Muscle layer of duodenum (tissue), 2 donors: ENCODE results near the gene CCDC197.

ENCODE experiments used
- H3K27ac ChIP-seq: one replicate; pipeline ENCODE4 v1.7.0; 2013; ENCODE audit warnings: mild to moderate bottlenecking, low read length
- H3K27me3 ChIP-seq: one replicate; pipeline ENCODE4 v1.7.0; 2013; ENCODE audit warnings: low read depth, mild to moderate bottlenecking, control low read depth, low read length
- H3K36me3 ChIP-seq, 2 donors: one replicate each; pipeline ENCODE4 v1.7.0; 2013; ENCODE audit warnings: low read length in 2 of 2, control low read depth in 1 of 2, mild to moderate bottlenecking in 1 of 2; ENCODE audit not compliant: insufficient read depth in 2 of 2, control insufficient read depth in 1 of 2
- H3K4me1 ChIP-seq, 2 donors: one replicate each; pipeline ENCODE4 v1.7.0; 2013; ENCODE audit warnings: low read length in 2 of 2, mild to moderate bottlenecking in 2 of 2, control low read depth in 1 of 2, moderate library complexity in 1 of 2; ENCODE audit not compliant: insufficient read depth in 2 of 2, control insufficient read depth in 1 of 2
- H3K4me3 ChIP-seq, 2 donors: one replicate each; pipeline ENCODE4 v1.7.0; 2013; ENCODE audit warnings: low read length in 2 of 2, low read depth in 1 of 2, mild to moderate bottlenecking in 1 of 2
- H3K9me3 ChIP-seq, 2 donors: one replicate each; pipeline ENCODE4 v1.7.0; 2013; ENCODE audit warnings: low read length in 2 of 2, control low read depth in 1 of 2, mild to moderate bottlenecking in 1 of 2; ENCODE audit not compliant: control insufficient read depth in 1 of 2
- donor health status: healthy.

CCDC197 gene

DNA sequence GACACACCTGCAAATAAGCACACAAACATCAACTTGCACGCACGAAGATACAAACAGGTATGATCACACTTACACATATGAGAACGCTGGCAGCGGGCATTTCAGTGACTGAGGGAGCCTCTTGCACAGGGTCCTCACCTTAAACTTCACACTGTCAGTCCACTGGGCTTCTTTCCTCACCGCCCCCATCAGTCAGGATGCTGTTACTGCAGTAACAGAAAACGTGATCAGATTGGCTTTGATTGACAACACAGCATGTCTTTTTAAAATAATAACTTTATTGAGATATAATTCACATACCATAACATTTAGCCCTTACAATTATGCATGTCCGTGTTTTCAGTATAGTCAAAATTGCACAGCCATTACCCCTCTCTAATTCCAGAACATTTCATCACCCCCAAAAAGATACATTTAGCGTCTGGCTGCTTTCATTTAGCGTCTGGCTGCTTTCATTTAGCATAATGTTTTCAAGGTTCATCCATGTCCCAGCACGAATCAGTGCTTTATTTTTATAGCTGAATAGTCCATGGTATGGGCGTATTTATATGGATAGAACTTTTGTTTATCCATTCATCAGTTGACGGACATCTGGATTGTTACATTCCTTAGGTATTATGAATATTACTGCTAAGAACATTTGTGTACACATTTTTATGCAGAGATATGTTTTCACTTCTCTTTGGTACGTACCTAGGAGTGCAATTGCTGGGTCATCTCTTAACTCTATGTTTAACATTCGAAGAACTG is 8.4 kb downstream of the CCDC197 start:
- Histone ChIP-seq H3K4me3 (no peak overlapping the region), H3K4me1 (peaks cover 0 to 18% of the 10 kb centered on the region in 2 donors), H3K9me3 (no peaks in the 10 kb centered on the region), H3K36me3 (no peaks in the 10 kb centered on the region), H3K27me3 (no peaks in the 10 kb centered on the region), H3K27ac (no peak overlapping the region)

DNA sequence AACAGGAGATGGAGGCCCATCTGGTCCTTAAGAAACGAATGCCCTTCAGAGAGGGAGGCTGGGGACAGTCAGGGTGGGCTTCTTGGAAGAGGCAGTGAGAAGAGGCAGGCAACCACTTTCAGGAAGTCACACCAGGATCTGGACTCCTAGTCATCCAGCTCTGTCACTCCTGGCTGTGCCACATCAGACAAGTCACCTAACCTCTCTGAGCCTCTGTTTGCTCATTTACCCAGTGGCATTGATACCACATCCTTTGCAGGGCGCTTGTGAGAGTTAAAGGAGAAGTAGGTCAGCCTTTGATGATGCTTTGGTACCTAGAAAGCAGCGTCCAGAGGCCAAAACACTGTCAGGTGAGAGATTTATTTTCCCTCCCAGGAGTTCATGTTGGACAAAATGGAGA is 11.1 kb downstream of the CCDC197 start:
- H3K27me3 ChIP-seq: no peaks in the 10 kb centered on the region
- H3K9me3 ChIP-seq: no peaks in the 10 kb centered on the region
- H3K4me3 ChIP-seq: no peak overlapping the region
- H3K36me3 ChIP-seq: no peaks in the 10 kb centered on the region
- no peak overlapping the region for H3K27ac ChIP-seq
- peaks cover 0 to 6% of the 10 kb centered on the region in 2 donors for H3K4me1 ChIP-seq

DNA sequence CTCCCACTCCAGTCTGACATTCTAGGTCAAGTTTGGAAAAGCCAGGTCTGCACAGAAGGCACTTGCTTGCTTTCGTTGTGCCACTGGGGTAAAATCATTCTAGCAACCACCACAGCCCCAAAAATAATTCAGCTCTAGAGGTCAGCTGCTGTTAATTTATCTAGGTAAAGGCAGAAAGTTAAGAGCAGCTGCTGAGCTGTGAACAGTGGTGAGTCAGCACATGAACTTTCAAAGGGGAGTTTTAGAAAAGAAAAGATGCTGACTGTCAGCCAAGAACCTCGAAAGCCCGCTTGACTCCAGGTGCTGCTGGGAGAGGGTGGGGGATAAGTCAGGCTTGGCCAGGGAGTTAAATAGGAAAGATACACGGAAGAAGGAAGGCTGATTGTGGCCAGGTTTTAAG is 12.7 kb downstream of the CCDC197 start:
- H3K36me3 ChIP-seq: no peaks in the 10 kb centered on the region
- no peaks in the 10 kb centered on the region for H3K27me3 ChIP-seq
- H3K4me1 ChIP-seq: peaks cover 0 to 6% of the 10 kb centered on the region in 2 donors
- no peak overlapping the region for H3K4me3 ChIP-seq
- no peak overlapping the region for H3K27ac ChIP-seq
- H3K9me3 ChIP-seq: no peaks in the 10 kb centered on the region

GRCh38 chr14:94010625-94011024 is 13.5 kb downstream of the CCDC197 start:
- no peaks in the 10 kb centered on the region for H3K9me3 ChIP-seq
- H3K27me3 ChIP-seq: no peaks in the 10 kb centered on the region
- no peak overlapping the region for H3K4me3 ChIP-seq
- no peak overlapping the region for H3K27ac ChIP-seq
- no peaks in the 10 kb centered on the region for H3K36me3 ChIP-seq
- peaks cover 0 to 6% of the 10 kb centered on the region in 2 donors for H3K4me1 ChIP-seq

DNA sequence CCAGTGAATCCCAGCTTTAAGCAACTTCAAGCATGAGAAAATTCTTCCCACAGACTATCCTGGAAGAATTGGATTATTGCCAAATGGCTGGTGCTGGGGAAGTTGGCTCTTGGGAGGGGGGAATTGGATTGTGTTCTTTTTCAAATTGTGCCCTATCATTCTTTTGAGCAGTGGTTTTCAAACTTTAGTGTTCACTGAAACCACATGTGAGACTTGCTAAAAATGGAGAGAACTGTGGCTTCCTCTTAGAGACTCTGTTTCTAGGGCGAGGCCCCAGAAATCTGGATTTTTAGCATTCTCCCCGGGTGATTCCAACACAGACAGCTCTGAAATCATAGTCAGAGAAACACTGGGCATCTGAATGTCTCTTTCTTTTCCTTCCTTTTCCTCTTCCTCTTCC is 14.7 kb downstream of the CCDC197 start:
- no peaks in the 10 kb centered on the region for H3K9me3 ChIP-seq
- no peaks in the 10 kb centered on the region for H3K36me3 ChIP-seq
- H3K27ac ChIP-seq: no peak overlapping the region
- H3K27me3 ChIP-seq: no peaks in the 10 kb centered on the region
- H3K4me1 ChIP-seq: peaks cover 0 to 6% of the 10 kb centered on the region in 2 donors
- no peak overlapping the region for H3K4me3 ChIP-seq

GRCh38 chr14:94014382-94014781 is 17.3 kb downstream of the CCDC197 start:
- H3K36me3 ChIP-seq: no peaks in the 10 kb centered on the region
- H3K27ac ChIP-seq: no peak overlapping the region
- no peaks in the 10 kb centered on the region for H3K27me3 ChIP-seq
- H3K9me3 ChIP-seq: no peaks in the 10 kb centered on the region
- no peak overlapping the region for H3K4me3 ChIP-seq
- H3K4me1 ChIP-seq: peaks cover 0 to 6% of the 10 kb centered on the region in 2 donors

DNA sequence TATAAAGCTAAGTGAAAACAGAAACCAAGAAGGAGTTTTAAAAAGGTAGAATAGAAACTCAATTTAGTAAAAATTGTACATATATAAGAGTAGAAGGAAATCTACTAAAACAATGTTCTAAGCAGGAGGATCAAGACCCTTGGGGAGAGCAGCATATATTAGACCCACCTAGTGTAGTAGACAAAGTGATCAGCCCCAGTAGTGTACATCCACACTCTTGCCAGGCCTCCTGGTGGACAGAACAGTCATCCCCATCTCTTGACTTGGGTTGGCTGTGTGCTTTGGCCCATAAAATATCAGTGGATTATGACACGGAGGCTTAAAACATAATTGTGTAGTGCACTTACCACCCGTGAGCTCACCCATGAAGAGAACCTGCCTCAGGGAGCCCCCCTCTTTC is 18.1 kb downstream of the CCDC197 start:
- no peak overlapping the region for H3K4me3 ChIP-seq
- no peak overlapping the region for H3K27ac ChIP-seq
- no peaks in the 10 kb centered on the region for H3K36me3 ChIP-seq
- no peaks in the 10 kb centered on the region for H3K4me1 ChIP-seq
- H3K27me3 ChIP-seq: no peaks in the 10 kb centered on the region
- no peaks in the 10 kb centered on the region for H3K9me3 ChIP-seq

DNA sequence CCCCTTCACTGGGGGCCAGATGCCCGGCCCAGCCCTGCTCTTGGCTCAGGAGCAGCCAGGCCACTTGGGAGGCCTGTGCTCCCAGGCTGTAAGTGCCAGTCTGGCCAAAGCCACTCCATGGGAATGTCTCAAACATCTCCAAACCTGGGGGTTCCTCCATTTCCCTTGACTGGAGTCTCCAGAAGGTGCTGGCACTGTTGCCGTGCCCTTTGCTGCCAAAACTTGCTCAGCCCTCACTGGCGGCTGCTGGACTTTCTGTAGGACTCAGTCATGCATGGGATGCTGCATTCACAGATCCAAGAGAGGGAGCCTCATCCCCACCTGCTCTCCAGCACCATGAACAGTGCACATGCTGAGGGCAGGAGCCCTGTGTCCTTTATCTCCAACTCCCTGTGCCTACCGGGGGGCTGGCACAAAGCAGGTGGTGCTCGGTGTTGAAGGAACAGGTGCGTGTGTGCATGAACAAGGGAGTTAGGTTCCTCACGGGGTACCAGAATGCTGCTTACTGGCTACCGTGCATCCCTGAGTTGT is 19.4 kb downstream of the CCDC197 start:
- Histone ChIP-seq H3K4me1 (no peaks in the 10 kb centered on the region), H3K9me3 (no peaks in the 10 kb centered on the region), H3K36me3 (no peaks in the 10 kb centered on the region), H3K27ac (no peak overlapping the region), H3K27me3 (no peaks in the 10 kb centered on the region), H3K4me3 (no peak overlapping the region)

GRCh38 chr14:94018308-94018707 is 21.2 kb downstream of the CCDC197 start:
- Histone ChIP-seq H3K4me1 (no peaks in the 10 kb centered on the region), H3K27ac (no peak overlapping the region), H3K9me3 (no peaks in the 10 kb centered on the region), H3K4me3 (no peak overlapping the region), H3K27me3 (no peaks in the 10 kb centered on the region), H3K36me3 (no peaks in the 10 kb centered on the region)

DNA sequence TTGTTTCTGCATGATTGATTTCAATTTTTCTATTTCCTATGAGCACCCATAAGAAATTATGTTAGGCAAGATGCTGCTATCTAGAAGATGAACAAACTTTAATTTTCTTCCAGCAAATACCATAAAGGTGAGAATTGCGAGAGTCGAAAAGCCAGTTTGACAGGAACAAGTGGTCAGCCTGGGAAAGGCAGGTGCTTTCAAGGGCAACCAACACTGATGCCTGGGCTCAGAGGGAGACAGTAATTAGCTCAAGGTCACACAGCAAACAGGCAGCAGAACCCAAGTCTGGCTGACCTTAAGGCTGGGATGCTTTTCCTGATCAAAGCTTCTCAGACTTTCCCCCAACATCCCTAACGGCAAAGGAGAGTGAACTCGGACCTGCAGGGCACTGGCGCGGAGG is 22.2 kb downstream of the CCDC197 start:
- Histone ChIP-seq H3K27me3 (no peaks in the 10 kb centered on the region), H3K36me3 (no peaks in the 10 kb centered on the region), H3K27ac (no peak overlapping the region), H3K4me1 (no peaks in the 10 kb centered on the region), H3K9me3 (no peaks in the 10 kb centered on the region), H3K4me3 (no peak overlapping the region)

- Histone ChIP-seq H3K27ac (no peak overlapping the region), H3K36me3 (no peaks in the 10 kb centered on the region), H3K9me3 (no peaks in the 10 kb centered on the region), H3K4me1 (no peaks in the 10 kb centered on the region), H3K4me3 (no peak overlapping the region), H3K27me3 (no peaks in the 10 kb centered on the region)
Observed at GRCh38 chr14:94020267-94020666, 23.2 kb downstream of the CCDC197 start.

GRCh38 chr14:94021001-94021400 is 23.9 kb downstream of the CCDC197 start:
- no peak overlapping the region for H3K4me3 ChIP-seq
- H3K4me1 ChIP-seq: peaks cover 0 to 3% of the 10 kb centered on the region in 2 donors
- H3K9me3 ChIP-seq: no peaks in the 10 kb centered on the region
- no peak overlapping the region for H3K27ac ChIP-seq
- no peaks in the 10 kb centered on the region for H3K27me3 ChIP-seq
- no peaks in the 10 kb centered on the region for H3K36me3 ChIP-seq
